GM19438 (cell line): ENCODE results near the gene KCNA3.
"Not testable (repeated sequence)": the region's sequence is repeated elsewhere in the genome, so short reads cannot be mapped to it uniquely, and the experiment has no call there.

ENCODE experiments used
- ATAC-seq: cut with Tn5 transposase; IDR thresholded peaks from one replicate; pipeline ENCODE4 v1.9.1; 2021; ENCODE audit warnings: low read depth; ENCODE audit not compliant: unreplicated experiment

The KCNA3 gene

GRCh38 chr1:110680036-110680735 lies 5.4 kb upstream of the KCNA3 start:
- no peak for ATAC-seq

GRCh38 chr1:110677526-110677925 lies 2.8 kb upstream of the KCNA3 start:
- no peak for ATAC-seq

DNA sequence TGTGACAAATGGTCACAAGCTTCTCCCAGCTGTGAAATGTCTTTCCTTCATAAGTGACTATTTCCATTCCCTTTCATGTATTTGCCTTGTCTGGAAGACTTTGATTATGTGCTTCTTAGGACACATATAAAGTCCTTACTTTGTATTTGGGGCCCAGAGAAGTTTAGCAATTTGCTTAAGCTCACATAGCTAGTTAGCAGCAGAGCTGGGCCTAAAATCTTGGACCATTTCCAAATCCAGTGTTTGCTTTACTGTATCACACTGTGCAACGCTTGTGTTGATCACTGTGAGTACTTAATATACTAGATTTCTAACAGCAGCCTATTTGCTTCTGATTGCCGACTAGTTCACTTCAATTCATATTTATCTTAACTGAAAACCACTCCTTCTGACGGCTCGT lies 2.2 kb upstream of the KCNA3 start:
- ATAC-seq, result no peak

- ATAC-seq, result no peak
Observed at GRCh38 chr1:110675060-110675791, 486 bp upstream of the KCNA3 start.

DNA sequence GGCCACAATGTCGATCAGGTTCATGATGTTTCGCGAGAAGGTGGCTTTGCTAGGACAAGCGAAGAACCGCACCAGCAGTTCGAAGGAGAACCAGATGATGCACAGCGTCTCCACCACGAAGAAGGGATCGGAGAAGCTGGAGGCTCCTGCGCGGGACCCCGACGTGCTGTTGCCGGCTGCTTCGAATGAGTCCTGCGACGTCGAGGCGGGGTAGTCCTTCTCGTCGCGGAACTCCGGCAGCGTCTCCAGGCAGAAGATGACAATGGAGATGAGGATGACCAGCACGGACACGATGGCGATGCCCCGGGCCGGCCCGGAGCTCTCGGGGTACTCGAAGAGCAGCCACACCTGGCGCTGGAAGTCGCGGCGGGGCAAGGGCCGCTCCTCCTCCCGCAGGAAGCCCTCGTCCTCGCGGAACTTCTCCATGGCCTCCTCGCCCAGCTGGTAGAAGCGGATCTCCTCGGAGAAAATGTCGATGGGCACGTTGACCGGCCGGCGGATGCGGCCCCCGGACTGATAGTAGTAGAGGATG lies 869 bp downstream of the KCNA3 start:
- ATAC-seq, result no peak

- ATAC-seq, result no peak
Observed at GRCh38 chr1:110673197-110673701, 1.5 kb downstream of the KCNA3 start.

- peak; percentile 62 for ATAC-seq
Observed at GRCh38 chr1:110672753-110673108, 2.0 kb downstream of the KCNA3 start.

DNA sequence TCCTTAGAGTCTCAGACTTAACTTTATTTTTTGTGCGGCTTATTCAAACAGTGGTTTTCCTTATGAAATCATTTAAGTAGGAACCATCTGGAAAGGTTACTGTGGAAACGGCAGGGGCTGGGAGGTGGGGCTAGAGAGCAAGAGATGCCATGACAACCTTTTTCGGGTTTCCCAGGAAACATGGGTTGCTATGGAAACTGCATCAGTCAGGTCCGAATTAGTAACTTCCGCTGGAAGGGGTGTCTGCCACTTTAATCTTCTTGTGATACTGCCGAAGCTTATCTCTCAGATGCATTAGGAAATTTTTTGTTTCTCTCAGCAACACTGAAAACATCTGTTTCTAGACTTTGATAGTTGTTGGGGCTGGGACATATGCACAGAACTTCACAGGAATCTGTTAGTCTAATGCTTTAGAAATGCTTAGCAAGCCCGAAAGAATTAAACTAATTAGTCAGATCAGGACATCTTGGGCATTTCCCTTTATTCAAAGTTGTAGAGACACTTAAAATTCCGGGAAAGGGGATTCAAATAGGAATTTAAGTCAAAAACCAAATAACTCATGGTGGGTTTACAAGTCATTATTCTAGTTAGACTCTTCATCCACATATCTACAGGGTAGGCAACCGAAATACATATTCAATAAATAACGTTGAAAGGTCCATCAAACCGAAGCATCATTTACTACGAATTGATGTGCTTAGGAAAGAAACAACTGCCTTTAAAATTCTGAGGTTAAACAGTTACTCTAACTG lies 2.6 kb downstream of the KCNA3 start:
- ATAC-seq, result no peak

DNA sequence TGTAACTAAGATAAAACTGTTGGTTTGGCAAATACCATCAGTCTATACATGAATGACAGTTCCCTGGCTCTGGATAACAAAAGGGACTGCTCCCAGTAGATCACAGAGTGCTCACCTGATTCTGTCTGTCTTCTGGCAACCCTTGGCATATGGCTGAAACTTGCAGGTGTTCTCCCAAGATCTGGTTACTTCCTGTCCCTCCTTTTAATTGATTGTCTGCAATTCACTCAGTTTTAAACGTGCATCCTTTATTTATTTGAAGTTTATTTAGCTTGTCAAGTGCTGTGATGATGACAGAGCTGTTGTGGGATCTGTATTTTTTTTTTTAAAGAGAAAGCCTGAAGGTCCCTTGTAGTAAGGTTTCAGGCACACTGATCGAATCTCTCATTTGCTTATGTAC lies 3.4 kb downstream of the KCNA3 start:
- ATAC-seq, result no peak

GRCh38 chr1:110668549-110668948 lies 6.2 kb downstream of the KCNA3 start:
- no peak for ATAC-seq

GRCh38 chr1:110667776-110668175 lies 7.0 kb downstream of the KCNA3 start:
- no peak for ATAC-seq

- ATAC-seq, result no peak
Observed at GRCh38 chr1:110663241-110663640, 11.5 kb downstream of the KCNA3 start.

DNA sequence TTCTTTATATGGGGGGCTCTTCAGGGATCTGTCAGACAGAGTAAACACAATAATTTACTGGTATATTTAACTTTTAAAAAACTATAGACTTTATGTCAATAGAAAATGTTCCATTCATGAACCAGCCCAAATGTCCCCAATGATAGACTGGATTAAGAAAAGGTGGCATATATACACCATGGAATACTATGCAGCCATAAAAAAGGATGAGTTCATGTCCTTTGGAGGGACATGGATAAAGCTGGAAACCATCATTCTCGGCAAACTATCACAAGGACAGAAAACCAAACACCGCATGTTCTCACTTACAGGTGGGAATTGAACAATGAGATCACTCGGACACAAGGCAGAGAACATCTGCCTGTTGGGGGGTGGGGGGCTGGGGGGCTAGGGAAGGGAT lies 15.2 kb downstream of the KCNA3 start:
- ATAC-seq, result not testable (repeated sequence)

GRCh38 chr1:110657351-110657750 lies 17.4 kb downstream of the KCNA3 start:
- ATAC-seq, result no peak

DNA sequence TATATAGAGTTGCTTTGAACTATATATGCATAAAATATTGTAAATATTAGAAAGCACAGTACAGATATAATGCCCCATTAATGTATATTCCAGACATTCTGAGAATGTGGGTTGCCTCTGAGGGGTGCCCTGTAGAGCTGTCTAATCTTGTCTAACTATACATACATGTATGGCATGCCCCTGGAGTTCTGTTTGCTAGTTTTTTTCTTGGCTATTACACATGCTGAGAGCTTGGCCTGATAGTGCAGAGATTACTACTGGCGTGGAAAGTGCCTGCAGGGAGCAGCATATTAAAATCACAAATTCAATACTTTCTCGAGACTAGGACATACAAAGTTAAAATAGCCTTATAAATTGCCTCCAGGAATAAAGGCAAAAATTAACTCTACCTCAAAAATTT lies 24.1 kb downstream of the KCNA3 start:
- ATAC-seq, result no peak

GRCh38 chr1:110648417-110648816 lies 26.3 kb downstream of the KCNA3 start:
- no peak for ATAC-seq

GRCh38 chr1:110647254-110647891 lies 27.4 kb downstream of the KCNA3 start:
- no peak for ATAC-seq

DNA sequence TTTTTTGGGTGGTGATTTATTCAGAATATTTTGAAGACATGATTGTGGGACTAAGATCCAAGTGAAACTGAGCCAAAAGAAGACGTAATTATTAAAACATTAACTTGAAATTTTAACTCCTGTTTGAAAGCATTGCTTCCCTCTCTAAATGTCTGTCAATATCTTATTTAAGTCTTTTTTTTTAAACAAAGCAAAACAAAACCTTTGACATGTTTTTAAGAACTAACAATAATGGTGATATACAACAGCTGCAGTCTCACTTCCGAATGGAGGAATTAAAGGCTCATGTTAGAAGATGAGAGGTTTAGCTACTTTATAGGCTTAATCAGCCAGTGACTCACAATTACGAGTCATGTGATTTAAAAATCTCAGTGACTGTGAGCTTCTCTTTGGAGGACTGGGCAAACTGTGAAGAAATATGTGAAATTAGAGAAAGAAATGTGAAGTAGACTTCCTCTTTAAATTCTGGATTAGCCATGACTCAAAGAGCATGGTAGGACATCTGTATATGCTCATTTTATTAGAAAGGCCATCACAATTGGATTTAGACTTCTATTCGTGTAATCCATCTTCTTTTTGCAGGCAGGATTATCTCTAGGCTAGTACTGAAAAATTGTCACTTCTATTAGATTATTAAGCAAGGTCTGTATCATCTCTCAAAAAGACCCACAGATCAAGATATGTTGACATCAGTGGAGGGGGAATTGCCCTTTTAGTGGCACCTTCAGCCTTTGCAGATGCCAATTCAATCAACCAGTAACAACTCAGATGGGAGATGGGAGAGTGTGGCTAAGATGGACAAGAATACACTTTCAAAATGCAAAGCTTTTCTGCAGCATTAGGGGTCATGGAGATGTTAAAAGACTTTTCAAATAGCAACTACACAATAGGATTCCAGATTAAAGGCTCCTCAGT lies 28.7 kb downstream of the KCNA3 start:
- no peak for ATAC-seq

GRCh38 chr1:110645211-110645610 lies 29.5 kb downstream of the KCNA3 start:
- ATAC-seq, result no peak
